Loucy (cell line): ENCODE data around the gene NDST1.

Experiments used
- H2AFZ ChIP-seq: fragments of 200-600 bp; sonication (generic); 2 replicates; pipeline ENCODE4 v1.6.0; 2016; ENCODE audit warnings: antibody characterized with exemption, mild to moderate bottlenecking, low read length, moderate library complexity
- H3F3A ChIP-seq: fragments of 200-600 bp; 2 replicates; pipeline ENCODE4 v1.6.0; 2016; ENCODE audit warnings: antibody characterized with exemption, low read depth, mild to moderate bottlenecking
- H3K27me3 ChIP-seq: fragments of 200-600 bp; sonication (generic); 2 replicates; pipeline ENCODE4 v1.6.1; 2014; ENCODE audit warnings: low read length, mild to moderate bottlenecking; ENCODE audit not compliant: insufficient read depth, poor library complexity, severe bottlenecking
- H3K36me3 ChIP-seq: fragments of 200-600 bp; sonication (generic); 2 replicates; pipeline ENCODE4 v1.6.1; 2016; ENCODE audit warnings: low read length; ENCODE audit not compliant: insufficient read depth
- H3K4me1 ChIP-seq: fragments of 200-600 bp; sonication (generic); 2 replicates; pipeline ENCODE4 v1.5.1; 2014; ENCODE audit warnings: low read length, mild to moderate bottlenecking; ENCODE audit not compliant: insufficient read depth, poor library complexity, severe bottlenecking
- H3K4me2 ChIP-seq: fragments of 200-600 bp; sonication (generic); 2 replicates; pipeline ENCODE4 v1.6.0; 2014; ENCODE audit warnings: antibody characterized with exemption, low read length, low read depth, mild to moderate bottlenecking; ENCODE audit not compliant: poor library complexity, severe bottlenecking
- H3K4me3 ChIP-seq: fragments of 200-600 bp; sonication (generic); 2 replicates; pipeline ENCODE4 v1.5.1; 2014; ENCODE audit warnings: low read length, mild to moderate bottlenecking, mixed read lengths; ENCODE audit not compliant: poor library complexity, severe bottlenecking
- H3K79me2 ChIP-seq: fragments of 200-600 bp; sonication (generic); 2 replicates; pipeline ENCODE4 v1.6.1; 2014; ENCODE audit warnings: low read length; ENCODE audit not compliant: insufficient read depth
- H3K9ac ChIP-seq: fragments of 200-600 bp; sonication (generic); 2 replicates; pipeline ENCODE4 v1.6.0; 2014; ENCODE audit warnings: mild to moderate bottlenecking, low read depth, low read length, moderate library complexity; ENCODE audit not compliant: poor library complexity, severe bottlenecking
- H3K9me2 ChIP-seq: fragments of 200-600 bp; sonication (generic); replicated peaks from 2 replicates; pipeline ENCODE4 v1.6.1; 2016; ENCODE audit warnings: low read depth, low read length, mixed read lengths
- H3K9me3 ChIP-seq: fragments of 200-600 bp; sonication (generic); 2 replicates; pipeline ENCODE4 v1.6.1; 2014; ENCODE audit warnings: mild to moderate bottlenecking, antibody characterized with exemption, low read length, low read depth; ENCODE audit not compliant: insufficient read depth
- H4K20me1 ChIP-seq: fragments of 200-600 bp; sonication (generic); 2 replicates; pipeline ENCODE4 v1.6.0; 2014; ENCODE audit warnings: antibody characterized with exemption, low read length, mild to moderate bottlenecking; ENCODE audit not compliant: insufficient read depth, poor library complexity, severe bottlenecking
- EZH2phosphoT487 ChIP-seq: fragments of 200-600 bp; IDR thresholded peaks from 2 replicates; pipeline ENCODE4 v1.6.1; 2018; ENCODE audit warnings: antibody characterized with exemption, mild to moderate bottlenecking, moderate library complexity, borderline replicate concordance
- TF ChIP-seq, protein P1 (sequence below): fragments of 200-600 bp; sonication (generic); conservative IDR thresholded peaks from 2 replicates; pipeline ENCODE4 v1.5.1; 2014; ENCODE audit warnings: mild to moderate bottlenecking, antibody characterized with exemption, low read length

The NDST1 gene

DNA sequence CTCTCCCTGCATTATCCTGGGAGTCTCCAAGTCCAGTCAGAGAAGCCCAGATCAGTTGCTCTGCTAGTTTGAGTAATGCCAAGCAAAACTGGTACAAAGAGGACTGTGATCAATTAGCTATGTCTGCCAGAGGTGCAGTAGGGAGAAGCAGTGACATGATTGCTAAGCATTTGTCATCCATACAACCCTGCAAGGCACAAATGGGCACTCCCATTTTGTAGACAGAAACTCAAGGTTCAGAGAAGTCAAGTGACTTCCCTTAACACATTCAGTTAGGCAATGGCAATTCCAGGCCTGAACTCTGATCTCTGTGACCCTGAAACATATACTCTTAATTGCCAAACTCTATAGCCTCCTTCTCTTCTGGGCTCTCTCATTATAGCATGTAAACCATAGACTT is 34.0 kb downstream of the NDST1 start:
- H3K4me3 ChIP-seq, result no peak overlapping the region
- no peaks in the 10 kb centered on the region for H3K9me2 ChIP-seq
- H3K4me1 ChIP-seq, result no peaks in the 10 kb centered on the region
- no peaks in the 10 kb centered on the region for H3K27me3 ChIP-seq
- no peaks in the 10 kb centered on the region for H3F3A ChIP-seq
- TF ChIP-seq, protein P1, sequence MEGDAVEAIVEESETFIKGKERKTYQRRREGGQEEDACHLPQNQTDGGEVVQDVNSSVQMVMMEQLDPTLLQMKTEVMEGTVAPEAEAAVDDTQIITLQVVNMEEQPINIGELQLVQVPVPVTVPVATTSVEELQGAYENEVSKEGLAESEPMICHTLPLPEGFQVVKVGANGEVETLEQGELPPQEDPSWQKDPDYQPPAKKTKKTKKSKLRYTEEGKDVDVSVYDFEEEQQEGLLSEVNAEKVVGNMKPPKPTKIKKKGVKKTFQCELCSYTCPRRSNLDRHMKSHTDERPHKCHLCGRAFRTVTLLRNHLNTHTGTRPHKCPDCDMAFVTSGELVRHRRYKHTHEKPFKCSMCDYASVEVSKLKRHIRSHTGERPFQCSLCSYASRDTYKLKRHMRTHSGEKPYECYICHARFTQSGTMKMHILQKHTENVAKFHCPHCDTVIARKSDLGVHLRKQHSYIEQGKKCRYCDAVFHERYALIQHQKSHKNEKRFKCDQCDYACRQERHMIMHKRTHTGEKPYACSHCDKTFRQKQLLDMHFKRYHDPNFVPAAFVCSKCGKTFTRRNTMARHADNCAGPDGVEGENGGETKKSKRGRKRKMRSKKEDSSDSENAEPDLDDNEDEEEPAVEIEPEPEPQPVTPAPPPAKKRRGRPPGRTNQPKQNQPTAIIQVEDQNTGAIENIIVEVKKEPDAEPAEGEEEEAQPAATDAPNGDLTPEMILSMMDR, result no peak
- no peak for TF ChIP-seq EZH2phosphoT487
- H3K9me3 ChIP-seq, result no peaks in the 10 kb centered on the region
- H3K36me3 ChIP-seq, result peaks cover 4% of the 10 kb centered on the region; the same call in 1 of the 2 replicates
- H4K20me1 ChIP-seq, result no peaks in the 10 kb centered on the region
- H3K9ac ChIP-seq, result no peak overlapping the region
- H3K4me2 ChIP-seq, result no peak overlapping the region
- H3K79me2 ChIP-seq, result no peaks in the 10 kb centered on the region
- no peak overlapping the region for H2AFZ ChIP-seq

DNA sequence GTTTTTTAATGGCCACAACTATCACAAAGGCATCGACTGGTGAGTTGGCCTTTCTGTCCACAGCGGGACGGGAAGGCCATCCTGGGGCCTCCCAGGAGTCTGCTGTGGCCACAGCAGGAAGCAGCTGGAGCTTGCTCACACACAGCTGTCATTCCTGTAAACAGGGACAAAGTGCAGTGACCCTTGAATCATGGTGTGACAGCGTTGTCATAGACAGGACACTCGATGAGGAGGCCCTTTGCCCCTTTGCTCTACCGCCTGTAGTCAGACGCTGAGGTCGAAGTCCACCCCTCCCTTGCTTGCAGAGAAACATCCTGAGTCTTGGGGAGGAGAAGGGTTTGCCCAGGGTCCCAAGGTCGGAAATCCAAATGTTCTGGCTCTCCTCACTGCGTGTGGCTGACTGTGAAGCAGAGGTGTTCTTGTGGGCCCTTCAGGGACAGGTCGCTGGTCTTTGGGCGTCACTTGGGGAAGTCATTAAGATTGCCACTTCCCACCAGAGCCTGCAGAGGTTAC is 35.1 kb downstream of the NDST1 start:
- Histone ChIP-seq H3K4me2 (no peak overlapping the region), H3F3A (no peaks in the 10 kb centered on the region), H3K4me1 (no peaks in the 10 kb centered on the region), H4K20me1 (no peaks in the 10 kb centered on the region), H3K27me3 (no peaks in the 10 kb centered on the region), H3K9me2 (no peaks in the 10 kb centered on the region), H3K36me3 (peaks cover 4% of the 10 kb centered on the region; the same call in 1 of the 2 replicates), H3K79me2 (no peaks in the 10 kb centered on the region), H3K9ac (no peak overlapping the region), H3K9me3 (no peaks in the 10 kb centered on the region), H3K4me3 (no peak overlapping the region), H2AFZ (no peak overlapping the region)
- TF ChIP-seq EZH2phosphoT487, result no peak
- TF ChIP-seq, protein P1, result no peak

DNA sequence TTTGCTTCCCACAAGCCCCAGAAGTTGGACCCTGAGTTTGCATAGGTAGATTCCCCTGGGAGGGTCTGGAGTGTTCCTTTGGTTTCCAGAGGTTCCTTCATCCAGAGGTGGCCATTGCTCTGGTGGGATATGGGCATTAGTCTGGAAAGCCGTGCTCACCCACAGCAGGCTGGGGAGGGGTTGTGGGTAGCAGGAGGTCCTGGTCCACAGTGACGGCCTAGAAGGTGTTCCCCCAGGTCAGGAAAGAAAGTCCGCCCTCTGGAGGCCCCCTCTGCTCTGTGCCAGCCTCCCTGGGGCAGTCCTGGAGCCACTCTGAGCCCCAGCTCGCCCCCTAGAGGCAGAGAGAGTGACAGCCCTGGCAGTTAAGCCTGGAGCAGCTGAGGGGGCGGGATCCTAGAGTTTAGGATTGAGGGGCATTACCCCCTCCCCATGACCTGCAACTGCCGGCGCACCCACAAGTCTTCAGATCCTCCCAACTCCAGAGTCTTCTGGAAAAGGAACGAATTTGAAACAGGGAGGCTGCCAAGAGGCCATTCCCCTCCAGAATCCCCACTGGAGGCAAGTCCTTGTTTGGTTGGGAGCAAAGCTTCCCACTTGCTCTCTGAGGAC is 36.8 kb downstream of the NDST1 start:
- Histone ChIP-seq H4K20me1 (no peaks in the 10 kb centered on the region), H3K36me3 (peaks cover 4% of the 10 kb centered on the region; the same call in 1 of the 2 replicates), H3F3A (no peaks in the 10 kb centered on the region), H3K79me2 (no peaks in the 10 kb centered on the region), H3K27me3 (no peaks in the 10 kb centered on the region), H3K4me1 (no peaks in the 10 kb centered on the region), H2AFZ (no peak overlapping the region), H3K9ac (no peak overlapping the region), H3K4me3 (no peak overlapping the region), H3K9me2 (no peaks in the 10 kb centered on the region), H3K9me3 (no peaks in the 10 kb centered on the region), H3K4me2 (no peak overlapping the region)
- no peak for TF ChIP-seq EZH2phosphoT487
- TF ChIP-seq, protein P1, result peak; percentile 97
